ENCODE results near the gene EXOSC9. TPM values are rescaled to one million over a fixed set of nuclear protein-coding genes. Genes with fewer than 3 reads are reported as not detected.

EXOSC9 gene
- polyA plus RNA-seq, 2 of the 4 experiments (the other 2 are of a cell fraction), result 33.6 to 43.1 TPM

DNA sequence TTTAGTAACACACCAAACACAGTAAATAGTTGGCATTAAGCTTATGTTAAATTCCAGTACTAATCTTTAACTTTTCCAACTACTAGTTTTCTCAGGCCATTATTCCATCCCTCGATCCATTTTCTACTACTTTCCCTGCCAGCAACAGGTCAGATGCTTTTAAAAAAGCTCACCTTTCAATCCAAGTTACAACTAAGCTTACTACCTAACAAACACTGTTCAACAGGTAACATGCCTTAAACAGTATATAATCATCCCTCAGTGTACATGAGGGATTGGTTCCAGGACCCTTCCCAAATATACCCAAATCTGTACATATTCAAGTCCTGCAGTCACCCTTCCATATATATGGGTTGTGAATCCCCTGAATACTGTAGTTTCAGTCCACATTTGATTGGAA is 17.1 kb downstream of the EXOSC9 start:
- 96% methylated on average over 1 of the region's 1 CpG for WGBS (ENCODE audit: missing lambda C conversion rate)
- no peaks in the 10 kb centered on the region for H3K9me3 ChIP-seq
- H3K4me3 ChIP-seq, result no peak overlapping the region
- TF ChIP-seq ESRRA (IDR thresholded peaks at IDR 0.05; ENCODE audit: borderline replicate concordance, low read length) (no peak), FOSB (CRISPR knock-in tag; IDR thresholded peaks at IDR 0.05) (no peak), JUN (IDR thresholded peaks at IDR 0.05) (no peak), CBX2 (IDR thresholded peaks at IDR 0.05; ENCODE audit: borderline replicate concordance, low read depth) (no peak), ZSCAN20 (CRISPR knock-in tag; IDR thresholded peaks at IDR 0.05) (no peak), POLR2A (IDR thresholded peaks at IDR 0.05; ENCODE audit: low read length) (no peak), RNF2 (IDR thresholded peaks at IDR 0.05; ENCODE audit: borderline replicate concordance, low read depth) (no peak), HOXA7 (CRISPR knock-in tag; IDR thresholded peaks at IDR 0.05) (no peak)
- TF ChIP-seq, protein P1, sequence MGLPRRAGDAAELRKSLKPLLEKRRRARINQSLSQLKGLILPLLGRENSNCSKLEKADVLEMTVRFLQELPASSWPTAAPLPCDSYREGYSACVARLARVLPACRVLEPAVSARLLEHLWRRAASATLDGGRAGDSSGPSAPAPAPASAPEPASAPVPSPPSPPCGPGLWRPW (IDR thresholded peaks at IDR 0.05), result no peak
- TF ChIP-seq, protein P2, sequence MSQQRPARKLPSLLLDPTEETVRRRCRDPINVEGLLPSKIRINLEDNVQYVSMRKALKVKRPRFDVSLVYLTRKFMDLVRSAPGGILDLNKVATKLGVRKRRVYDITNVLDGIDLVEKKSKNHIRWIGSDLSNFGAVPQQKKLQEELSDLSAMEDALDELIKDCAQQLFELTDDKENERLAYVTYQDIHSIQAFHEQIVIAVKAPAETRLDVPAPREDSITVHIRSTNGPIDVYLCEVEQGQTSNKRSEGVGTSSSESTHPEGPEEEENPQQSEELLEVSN (IDR thresholded peaks at IDR 0.05; ENCODE audit: borderline replicate concordance, low read depth), result no peak
- no peak for FAIRE-seq
- H3K27ac ChIP-seq, result no peak overlapping the region
- no peak for ATAC-seq
- H3K4me2 ChIP-seq, result no peak overlapping the region
- ChIA-PET POLR2A (no interaction called here), CTCF (no interaction called here)
- H3K4me1 ChIP-seq, result peaks cover 22% of the 10 kb centered on the region; the same call in 2 of the 3 replicates
- DNase-seq (ENCODE audit: low read depth in 1 of 2, low spot score in 1 of 2), result no peak

DNA sequence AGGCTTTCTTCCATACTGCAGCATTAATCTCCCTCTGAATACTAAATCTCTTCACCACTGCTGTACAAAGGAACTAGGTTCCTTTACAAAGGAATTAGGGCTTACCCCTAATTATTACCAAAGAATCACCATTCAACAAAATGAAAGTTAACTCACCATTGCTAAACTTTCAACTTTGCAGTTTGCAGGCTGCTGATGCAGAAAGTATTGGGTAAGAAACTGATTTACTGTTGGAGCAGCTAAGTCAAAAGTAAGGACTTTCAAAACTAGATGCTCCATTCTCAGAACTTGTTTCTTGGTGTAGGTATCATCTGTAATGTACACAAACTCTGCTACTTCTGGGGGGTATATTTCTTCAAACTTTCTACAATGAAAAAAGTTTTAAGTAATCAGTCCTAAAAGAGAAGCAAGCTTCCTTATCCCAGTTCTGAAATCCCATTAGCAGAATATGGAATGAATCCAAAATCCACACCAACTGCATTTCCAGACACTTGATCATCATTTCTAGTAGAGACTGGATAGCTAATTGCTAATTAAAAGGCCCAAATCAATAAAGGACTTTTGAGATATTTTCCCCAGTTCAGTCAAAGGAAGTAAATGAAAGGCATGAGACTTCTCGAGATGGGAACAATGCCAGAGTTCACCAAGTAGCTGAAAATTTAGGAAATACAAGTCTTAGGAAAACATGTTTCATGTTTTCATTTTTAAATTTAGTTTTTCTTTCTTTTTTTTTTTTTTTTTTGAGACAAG is 18.3 kb downstream of the EXOSC9 start:
- Histone ChIP-seq H3K4me1 (peaks cover 24% of the 10 kb centered on the region; the same call in 2 of the 3 replicates), H3K9me3 (no peaks in the 10 kb centered on the region), H3K4me2 (peak overlapping the region; percentile 28; the same call in 1 of the 3 replicates), H3K4me3 (no peak overlapping the region), H3K27ac (no peak overlapping the region)
- FAIRE-seq, result no peak
- TF ChIP-seq EHMT2 (IDR thresholded peaks at IDR 0.05; ENCODE audit: low read depth) (no peak), CBX2 (IDR thresholded peaks at IDR 0.05; ENCODE audit: borderline replicate concordance, low read depth) (no peak), KDM1A (IDR thresholded peaks at IDR 0.05; ENCODE audit: low read depth) (no peak)
- TF ChIP-seq, protein P3, sequence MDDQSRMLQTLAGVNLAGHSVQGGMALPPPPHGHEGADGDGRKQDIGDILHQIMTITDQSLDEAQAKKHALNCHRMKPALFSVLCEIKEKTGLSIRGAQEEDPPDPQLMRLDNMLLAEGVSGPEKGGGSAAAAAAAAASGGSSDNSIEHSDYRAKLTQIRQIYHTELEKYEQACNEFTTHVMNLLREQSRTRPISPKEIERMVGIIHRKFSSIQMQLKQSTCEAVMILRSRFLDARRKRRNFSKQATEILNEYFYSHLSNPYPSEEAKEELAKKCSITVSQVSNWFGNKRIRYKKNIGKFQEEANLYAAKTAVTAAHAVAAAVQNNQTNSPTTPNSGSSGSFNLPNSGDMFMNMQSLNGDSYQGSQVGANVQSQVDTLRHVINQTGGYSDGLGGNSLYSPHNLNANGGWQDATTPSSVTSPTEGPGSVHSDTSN (IDR thresholded peaks at IDR 0.05), result no peak
- TF ChIP-seq, protein P4, sequence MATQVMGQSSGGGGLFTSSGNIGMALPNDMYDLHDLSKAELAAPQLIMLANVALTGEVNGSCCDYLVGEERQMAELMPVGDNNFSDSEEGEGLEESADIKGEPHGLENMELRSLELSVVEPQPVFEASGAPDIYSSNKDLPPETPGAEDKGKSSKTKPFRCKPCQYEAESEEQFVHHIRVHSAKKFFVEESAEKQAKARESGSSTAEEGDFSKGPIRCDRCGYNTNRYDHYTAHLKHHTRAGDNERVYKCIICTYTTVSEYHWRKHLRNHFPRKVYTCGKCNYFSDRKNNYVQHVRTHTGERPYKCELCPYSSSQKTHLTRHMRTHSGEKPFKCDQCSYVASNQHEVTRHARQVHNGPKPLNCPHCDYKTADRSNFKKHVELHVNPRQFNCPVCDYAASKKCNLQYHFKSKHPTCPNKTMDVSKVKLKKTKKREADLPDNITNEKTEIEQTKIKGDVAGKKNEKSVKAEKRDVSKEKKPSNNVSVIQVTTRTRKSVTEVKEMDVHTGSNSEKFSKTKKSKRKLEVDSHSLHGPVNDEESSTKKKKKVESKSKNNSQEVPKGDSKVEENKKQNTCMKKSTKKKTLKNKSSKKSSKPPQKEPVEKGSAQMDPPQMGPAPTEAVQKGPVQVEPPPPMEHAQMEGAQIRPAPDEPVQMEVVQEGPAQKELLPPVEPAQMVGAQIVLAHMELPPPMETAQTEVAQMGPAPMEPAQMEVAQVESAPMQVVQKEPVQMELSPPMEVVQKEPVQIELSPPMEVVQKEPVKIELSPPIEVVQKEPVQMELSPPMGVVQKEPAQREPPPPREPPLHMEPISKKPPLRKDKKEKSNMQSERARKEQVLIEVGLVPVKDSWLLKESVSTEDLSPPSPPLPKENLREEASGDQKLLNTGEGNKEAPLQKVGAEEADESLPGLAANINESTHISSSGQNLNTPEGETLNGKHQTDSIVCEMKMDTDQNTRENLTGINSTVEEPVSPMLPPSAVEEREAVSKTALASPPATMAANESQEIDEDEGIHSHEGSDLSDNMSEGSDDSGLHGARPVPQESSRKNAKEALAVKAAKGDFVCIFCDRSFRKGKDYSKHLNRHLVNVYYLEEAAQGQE (IDR thresholded peaks at IDR 0.05), result no peak
- POLR2A ChIA-PET, result no interaction called here
- WGBS (ENCODE audit: missing lambda C conversion rate), result 100% methylated on average over 1 of the region's 1 CpG
- no peak for DNase-seq (ENCODE audit: low read depth in 1 of 2, low spot score in 1 of 2)
- CTCF ChIA-PET, result no interaction called here
- no peak for ATAC-seq

DNA sequence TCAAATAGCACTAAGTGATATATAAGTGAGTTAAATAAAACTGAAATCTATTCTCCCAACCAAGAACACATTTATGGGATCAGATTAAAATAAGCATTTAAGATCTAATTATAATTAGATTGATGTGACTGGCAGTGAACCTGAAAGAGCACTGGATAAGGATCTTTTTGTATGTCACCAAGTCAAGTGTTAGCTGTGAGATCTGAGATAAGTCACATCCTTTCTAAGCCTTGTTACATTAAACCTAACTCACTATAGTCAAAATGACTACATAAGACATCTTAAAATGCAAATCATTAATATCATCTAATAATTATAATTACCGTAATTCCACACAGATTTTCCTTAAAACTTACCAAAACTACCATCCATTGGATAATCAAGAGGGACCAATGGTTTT is 20.9 kb downstream of the EXOSC9 start:
- DNase-seq (ENCODE audit: low read depth in 1 of 2, low spot score in 1 of 2) (no peak), FAIRE-seq (no peak), ATAC-seq (no peak)
- Histone ChIP-seq H3K27ac (peak overlapping the region in 1 of 2 experiments; percentile 93; a peak in 1 of 6 replicates), H3K4me2 (peak overlapping the region; percentile 88), H3K4me3 (peak overlapping the region; percentile 91), H3K4me1 (peaks cover 28% of the 10 kb centered on the region; the same call in 2 of the 3 replicates), H3K9me3 (no peaks in the 10 kb centered on the region)
- ChIA-PET CTCF (no interaction called here), POLR2A (no interaction called here)
- no peak for TF ChIP-seq HOXA7 (CRISPR knock-in tag; IDR thresholded peaks at IDR 0.05)
- no peak for TF ChIP-seq PHF8 (IDR thresholded peaks at IDR 0.05; ENCODE audit: borderline replicate concordance, low read depth)
- TF ChIP-seq SREBF2 (IDR thresholded peaks at IDR 0.05), result no peak
- no peak for TF ChIP-seq CBX8 (IDR thresholded peaks at IDR 0.05)
- no peak for TF ChIP-seq HOXB5 (CRISPR knock-in tag; IDR thresholded peaks at IDR 0.05)
- no peak for TF ChIP-seq NFE2L2 (conservative IDR thresholded peaks at IDR 0.05; ENCODE audit: low read length)
- TF ChIP-seq CHD2 (IDR thresholded peaks at IDR 0.05; ENCODE audit: low read length, partially characterized antibody), result no peak
- TF ChIP-seq KDM5A (IDR thresholded peaks at IDR 0.05), result no peak
- no peak for TF ChIP-seq RNF2 (IDR thresholded peaks at IDR 0.05; ENCODE audit: borderline replicate concordance, low read depth)
- WGBS (ENCODE audit: missing lambda C conversion rate), result 75% methylated on average over 1 of the region's 1 CpG

Measured in A549 (cell line).